ENCODE data around the gene TENT5C.

Gene TENT5C

DNA sequence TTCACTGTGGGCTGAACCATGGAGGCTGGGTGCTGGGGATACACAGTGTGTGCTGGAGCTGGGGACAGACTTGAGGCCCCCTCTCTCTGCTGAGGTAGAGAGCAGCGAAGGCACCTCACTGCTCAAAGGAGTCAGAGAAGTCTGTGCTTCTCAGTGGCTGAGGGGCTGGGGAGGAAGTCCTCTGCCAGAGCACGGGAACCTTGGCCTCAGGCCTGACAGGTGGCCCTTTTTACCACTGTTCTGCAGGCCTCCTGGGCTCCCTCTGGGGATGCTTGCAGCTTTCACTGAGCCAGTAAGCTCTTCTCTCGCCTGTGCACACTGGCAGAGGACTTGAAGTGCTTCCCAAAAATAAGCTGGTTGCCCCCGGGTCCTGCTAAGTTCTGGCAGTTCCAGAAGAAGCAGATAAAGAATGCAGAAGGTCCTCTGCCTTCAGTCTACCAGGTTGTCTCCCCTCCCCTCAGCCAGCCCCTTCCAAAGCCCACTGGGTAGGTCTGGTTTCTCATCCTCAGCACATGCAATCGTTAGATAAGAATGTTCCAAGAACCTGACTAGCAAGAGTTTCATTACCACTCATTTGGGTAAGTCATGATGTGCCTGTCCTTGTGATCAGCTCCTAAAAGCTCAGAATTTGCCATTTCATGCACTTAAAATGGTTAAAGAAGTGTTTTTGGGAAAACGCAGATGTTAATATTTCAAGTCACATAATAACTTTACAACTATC, 53.9 kb downstream of the TENT5C start:
- DNase-seq = no peak

DNA sequence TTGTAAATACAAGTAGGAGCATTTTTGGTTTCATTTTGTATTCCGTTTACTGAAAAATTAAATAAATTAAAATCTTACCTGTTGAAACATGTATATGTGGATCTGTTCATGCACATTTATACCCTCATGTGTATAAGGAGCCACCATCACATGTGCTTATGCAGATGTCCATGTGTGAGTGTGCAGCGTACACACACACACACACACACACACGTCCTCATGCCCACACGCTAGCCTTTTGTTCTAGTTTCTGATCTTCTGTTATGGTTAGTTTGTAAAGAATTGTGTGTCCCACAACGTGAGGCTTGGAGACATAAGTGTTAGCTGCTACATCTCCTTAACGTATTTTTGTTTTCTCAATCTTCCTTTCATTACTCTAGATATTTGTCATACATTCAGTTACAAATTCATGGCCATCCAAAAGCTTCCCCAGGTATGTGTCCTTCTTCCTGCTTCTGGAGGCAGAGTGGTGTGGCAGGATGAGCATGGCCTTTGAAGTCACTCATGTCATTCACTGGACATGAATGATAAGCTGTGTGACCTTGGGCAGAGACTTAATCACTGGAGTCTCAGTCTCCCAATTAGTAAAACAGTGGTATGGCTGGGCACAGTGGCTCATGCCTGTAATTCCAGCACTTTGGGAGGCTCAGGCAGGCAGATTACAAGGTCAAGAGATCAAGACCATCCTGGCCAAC, 54.6 kb downstream of the TENT5C start:
- DNase-seq = no peak

DNA sequence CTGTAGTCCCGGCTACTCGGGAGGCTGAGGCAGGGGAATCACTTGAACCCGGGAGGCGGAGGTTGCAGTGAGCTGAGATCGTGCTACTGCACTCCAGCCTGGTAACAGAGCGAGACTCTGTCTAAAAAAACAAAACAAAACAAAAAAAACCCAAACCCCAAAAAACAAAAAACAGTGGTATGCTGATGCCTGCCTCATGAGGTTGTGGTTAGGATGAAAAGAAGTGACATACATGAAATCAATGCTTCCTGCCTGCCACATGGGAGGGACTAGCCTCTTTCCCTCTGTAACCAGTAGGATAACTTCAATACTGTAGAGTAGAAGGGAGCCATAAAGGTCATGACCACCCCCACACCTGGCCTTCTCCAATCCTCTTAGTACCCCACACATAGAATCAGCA, 55.2 kb downstream of the TENT5C start:
- DNase-seq = no peak

DNA sequence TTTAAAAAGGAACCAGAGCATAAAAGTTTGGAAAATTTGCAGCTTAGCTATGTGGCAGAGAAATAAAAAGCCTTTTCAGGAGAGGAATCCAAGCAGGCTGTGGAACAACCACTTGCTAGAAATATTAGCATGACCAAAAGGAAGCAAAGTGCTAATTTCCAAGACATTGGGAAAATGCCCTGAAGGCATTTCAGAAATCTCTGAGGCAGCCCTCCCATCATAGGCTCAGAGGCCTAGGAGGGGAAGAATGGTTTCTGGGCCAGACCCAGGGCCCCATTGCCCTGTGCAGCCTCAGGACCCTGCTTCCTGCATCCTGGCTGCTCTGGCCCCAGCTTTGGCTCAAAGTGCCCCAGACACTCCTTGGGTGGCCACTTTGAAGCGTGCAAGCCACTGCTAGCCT, 56.8 kb downstream of the TENT5C start:
- no peak for DNase-seq

DNA sequence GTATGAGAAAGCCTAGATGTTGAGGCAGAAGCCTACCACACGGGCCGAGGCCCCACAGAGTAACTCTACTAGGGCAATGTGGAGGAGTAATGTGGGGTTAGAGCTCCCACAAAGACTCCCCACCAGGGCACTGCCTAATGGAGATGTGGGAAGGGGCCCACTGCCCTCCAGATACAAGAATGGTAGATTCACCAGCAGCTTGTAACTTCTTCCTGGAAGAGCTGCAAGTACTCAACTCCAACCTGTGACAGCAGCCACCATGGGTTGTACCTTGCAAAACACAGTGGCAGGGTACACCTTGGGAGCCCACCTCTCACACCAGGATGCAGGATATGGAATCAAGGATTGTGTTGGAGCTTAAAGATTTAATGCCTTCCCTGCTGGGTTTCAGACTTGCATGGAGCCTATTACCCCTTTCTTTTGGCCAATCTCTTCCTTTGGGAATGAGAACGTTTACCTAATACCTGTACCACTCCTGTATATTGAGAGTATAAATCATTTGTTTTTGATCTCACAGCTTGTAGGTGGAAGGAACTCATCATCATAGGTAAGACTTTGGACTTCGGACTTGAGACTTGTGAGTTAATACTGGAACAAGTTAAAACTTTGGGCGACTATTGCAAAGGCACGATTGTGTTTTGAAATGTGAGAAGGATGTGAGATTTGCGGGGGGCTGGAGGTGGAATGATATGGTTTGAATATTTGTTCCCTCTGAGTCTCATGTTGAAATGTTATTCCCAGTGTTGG, 57.5 kb downstream of the TENT5C start:
- no peak for DNase-seq

DNA sequence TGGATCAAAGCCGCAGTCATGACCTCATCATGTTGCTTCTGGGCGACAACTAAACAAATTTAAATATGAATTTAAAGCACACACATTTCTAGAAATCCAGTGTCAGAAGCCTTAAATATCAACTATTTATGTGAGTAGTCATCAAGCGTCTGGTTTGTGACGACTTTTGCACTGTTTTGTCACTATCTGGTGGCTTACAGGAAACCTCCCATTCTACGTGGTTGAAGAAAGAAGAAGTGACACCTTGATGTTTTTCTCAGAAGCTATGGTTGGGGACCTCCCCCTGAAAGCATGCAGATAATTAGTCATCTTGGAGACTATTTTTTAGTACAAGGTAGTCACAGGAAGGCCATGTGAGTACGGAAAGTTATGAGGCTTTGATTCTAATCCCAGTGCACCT, 58.5 kb downstream of the TENT5C start:
- DNase-seq = no peak

DNA sequence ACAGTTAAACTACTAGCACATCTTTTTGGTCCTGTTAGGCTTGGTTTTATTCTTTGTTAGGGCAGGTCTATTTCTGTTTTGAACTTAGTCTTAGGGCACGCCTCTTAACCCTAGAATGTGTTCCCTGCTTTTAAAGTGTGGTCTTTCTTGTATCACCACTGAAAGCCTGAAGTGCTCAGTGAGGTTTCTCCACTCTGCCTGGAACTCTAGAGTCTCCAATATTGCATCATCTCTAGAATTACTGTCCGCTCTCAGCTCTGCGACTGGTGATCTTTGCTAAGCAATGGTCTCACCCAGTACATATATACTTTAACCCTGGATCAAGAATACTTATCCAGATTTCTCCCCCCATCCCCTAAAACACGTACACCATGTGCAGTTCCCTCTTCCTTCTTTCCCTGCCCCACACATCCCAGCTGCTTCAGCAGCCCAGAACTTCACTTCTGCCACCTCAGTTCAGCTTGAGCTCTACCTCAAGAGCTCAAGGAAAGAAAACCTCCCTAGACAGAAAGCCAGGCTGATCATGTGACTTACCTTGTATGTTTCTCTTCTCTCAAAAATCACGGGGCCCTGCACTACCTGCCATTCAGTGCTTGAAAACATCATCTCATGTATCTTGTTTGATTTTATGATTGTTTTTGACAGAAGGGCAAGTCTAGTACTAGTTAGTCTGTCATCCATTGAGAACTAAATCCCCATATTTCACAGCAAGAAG, 59.9 kb downstream of the TENT5C start:
- DNase-seq = no peak

DNA sequence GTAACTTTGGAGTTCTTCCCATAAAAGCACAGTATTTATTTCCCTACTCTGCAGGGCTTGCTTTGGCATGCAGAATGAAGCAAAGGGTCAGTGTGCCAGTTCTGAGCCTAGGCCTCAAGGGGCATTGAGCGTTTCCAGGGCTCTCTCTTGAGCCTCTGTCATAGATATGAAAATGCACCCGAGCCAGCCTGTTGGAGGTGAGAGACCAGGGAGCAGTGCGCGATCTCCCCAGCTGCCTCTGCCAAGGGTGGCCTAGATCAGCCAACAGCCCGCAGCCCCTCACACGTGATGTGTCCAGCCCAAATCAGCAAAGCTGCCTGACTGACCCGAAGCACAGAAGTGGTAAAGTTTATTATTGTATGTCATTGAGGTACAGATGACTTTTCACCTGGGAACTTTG, 63.7 kb downstream of the TENT5C start:
- no peak for DNase-seq

DNA sequence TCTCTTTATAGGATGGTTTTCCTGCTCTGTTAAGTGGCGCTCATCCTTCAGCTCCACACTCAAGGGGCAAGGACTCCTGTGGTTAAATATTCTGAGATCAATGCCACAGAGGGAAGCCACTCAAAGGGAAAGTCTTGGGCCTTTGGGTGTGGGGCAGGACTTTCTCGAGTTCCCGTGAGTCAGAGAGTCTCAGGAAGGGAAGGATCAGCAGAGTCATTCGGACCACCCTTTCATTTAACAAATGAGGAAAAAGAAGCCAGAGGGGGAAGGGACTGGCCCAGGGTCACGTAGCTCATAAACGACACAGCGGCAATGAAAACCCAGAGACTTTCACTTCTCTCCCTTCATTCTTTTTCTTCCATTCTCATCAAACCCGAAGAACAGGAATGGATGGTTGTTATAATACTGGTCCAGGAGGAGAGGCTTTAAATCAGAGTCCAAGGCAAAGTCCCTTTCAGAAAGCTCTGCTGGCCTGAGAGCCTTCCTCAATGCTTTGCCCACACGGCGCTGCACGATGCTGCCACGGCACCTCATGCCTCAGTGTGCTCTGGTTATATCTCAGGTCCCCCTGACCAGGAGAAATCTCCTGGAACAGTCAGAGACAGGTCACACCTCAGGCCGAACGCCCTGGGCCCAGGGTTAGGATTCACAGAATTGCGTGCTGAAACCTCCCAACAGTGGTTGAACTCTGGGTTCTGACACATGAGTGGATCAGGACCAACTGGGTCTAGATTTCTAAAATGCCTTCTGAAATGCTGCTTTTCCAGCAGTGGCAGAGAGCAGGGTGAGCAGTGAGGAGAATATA, 65.3 kb downstream of the TENT5C start:
- no peak for DNase-seq

DNA sequence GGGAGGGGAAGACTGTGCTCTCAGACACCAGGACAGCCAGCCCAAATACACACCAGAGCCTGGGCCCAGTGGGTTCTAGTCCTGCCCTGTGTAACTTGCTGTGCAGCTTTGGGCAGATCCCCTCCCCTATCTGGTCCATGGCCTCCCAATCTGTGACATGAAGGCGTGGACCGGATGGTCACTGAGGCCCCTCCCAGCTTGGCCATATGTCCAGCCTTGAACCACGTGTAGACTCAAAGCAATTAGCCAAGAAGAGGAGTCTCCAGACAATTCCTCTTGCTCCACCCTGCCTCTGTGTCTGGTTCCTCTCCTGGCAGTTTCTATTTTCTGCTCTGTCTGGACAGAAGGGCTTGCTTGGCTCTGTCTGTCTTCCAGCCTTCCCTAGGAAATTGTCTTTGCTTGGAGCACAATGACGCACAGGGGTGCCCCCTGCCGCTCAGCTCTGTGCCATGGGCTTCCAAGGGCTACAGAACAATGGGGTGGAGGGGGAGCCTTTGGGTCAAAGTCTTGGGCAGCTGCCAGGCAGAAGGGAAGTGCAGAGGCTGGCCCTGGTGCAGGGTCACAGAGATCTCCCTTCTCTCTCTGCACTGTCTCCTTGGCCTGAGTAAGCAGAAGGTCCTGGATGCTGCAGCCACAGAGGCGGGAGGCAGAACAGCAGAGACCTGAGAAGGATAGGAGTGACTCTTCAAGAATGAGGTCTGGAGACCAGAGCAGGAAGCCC, 66.1 kb downstream of the TENT5C start:
- DNase-seq = no peak

DNA sequence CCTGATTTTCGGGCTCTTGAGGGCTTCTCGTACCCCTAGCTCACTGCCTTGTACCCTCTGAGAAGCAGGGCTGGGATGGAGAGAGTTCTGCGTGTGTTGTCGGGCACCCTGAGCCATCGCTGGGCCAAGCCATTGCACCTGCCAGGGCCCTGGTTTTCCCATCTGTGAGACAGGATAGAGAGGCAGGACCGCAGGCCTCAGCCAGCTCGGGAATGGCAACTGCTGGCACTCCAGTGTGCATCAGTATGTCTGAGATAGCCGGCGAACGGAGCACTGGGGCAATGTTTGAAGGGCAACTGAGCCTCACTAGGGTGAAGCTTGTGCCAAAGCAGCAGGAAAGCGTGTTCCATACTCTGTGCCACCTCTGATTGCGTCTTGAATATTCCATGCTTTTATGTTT, 66.9 kb downstream of the TENT5C start:
- DNase-seq = no peak

DNA sequence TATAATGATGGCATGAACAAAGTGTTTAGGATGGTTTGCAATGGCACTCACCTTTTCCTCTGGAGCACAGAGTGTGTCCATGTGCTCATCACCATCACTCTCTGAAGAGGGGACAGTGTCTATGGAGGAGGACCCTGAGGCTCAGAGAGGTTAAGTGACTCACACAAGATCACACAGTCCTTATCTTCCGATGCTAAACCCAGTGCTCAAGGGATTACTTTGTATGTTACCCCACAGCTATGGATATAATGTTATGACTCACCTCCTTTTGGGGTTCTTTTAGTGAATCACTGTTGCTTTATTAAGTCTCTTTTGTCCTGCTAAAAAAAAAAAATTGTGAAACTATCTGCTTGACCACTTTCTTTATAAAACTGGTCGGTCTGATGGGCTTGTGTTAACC, 67.6 kb downstream of the TENT5C start:
- no peak for DNase-seq

DNA sequence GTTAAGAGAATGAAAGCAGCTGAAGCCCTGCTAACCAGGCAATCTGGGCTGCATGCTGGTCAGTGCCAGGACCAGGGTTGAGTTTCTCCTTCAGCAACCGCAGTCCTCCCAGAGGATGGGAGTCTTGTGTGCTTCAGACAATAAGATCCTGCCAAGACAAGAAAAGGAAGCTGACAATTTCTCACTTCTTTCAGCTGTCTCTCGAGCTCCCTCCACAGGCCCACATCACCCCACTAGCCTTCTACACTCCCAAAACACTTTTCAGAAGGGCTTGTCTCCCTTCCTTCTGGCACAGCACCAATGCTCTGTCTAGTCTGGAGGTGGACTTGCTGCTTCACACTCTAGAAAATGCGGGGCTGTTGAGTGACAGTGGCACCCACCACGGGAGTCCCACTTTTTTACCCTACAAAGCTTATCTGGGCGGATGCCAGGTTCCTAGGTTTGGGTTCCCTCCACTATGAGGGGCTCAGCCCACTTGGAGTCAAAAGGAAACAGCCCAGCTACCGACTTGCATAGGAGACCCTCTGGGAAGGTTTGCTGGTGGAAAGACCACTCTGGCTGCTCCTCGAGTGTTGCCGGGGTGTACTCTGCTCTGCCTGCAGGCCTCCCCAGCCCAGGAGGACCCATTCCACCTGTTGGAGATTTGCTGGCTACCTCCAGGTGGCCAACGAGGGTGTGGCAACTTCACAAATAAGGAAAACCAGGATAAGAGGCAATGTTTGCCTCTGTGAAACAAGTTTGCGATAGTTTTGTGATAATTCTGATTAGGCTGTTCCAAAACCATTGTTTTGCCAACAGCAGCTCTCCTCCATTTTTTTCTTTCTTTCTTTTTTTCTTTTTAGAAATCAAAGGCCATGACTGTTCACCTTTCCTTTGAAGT, 68.9 kb downstream of the TENT5C start:
- no peak for DNase-seq

DNA sequence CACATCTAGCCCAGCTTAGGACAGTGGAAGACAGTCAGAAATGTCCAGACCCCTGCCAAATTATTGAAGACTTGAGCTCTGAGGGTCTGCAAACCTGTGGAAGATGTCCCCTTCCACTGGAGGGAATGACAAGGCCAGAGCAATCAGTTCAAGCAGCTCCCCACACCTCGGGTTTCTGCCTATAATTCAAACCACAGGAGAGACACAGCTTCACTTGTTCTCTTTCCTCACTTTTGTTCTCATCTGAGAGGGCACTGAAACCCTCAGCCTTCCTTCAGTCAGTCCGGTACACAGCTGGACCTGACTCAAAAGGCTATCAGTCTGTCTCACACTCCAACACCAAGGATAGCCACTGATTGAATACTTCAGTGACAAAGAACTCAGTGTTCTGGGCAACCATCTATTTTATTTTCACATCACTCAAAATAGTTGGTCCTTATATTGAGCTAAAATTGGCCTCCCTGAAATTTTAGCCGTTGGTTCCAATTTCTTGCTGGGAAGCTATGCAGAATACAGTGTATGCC, 70.1 kb downstream of the TENT5C start:
- DNase-seq = no peak

DNA sequence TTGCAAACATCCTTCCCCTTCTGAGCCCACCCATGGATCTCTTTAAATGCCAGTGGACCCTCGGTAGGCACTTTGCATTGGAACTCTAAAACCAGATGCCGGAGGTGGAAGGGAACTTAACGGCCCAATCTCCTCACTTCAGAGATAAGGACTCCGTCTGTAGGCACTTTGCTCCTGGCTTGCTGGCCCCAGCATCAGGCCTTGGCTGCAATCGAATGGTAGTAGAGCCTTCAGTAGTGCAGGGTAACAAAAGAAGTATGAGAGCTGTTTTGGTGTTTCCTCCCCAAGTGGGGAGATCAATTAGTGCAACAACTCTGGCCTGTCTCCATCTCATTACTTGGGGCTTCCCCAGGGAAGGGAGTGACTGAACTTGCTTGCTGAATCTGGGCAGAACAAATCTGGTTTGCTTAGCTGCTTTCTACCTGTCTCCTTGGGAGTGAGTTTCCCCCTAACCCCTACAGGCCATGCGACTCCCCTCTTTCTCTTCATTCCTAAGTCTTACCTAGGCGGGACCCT, 70.8 kb downstream of the TENT5C start:
- DNase-seq = no peak

Data from NCI-H1105 (cell line).